Measurements from ENCODE around the gene C9orf85.
"Not testable (repeated sequence)": the region's sequence is repeated elsewhere in the genome, so short reads cannot be mapped to it uniquely, and the experiment has no call there.

The C9orf85 gene

GRCh38 chr9:71911061-71911907 is at the start of gene C9orf85, which contains the start of gene ABHD17B:
Gene C9orf85 (plus strand): TSS chr9:71911639. CDS start chr9:71911735, 96 bp downstream.
Gene ABHD17B (minus strand): TSS chr9:71911193. CDS start chr9:71875080, 36,113 bp downstream.
- DNase-seq = peak; percentile 99

- no peak for DNase-seq
Observed at GRCh38 chr9:71863631-71864030, 47.8 kb upstream of the C9orf85 start.

GRCh38 chr9:71875345-71875744 is 36.1 kb upstream of the C9orf85 start:
- DNase-seq = no peak

- no peak for DNase-seq
Observed at GRCh38 chr9:71876106-71876505, 35.3 kb upstream of the C9orf85 start.

- DNase-seq = no peak
Observed at GRCh38 chr9:71876829-71877228, 34.6 kb upstream of the C9orf85 start.

- DNase-seq = no peak
Observed at GRCh38 chr9:71878327-71879274, 32.8 kb upstream of the C9orf85 start.

GRCh38 chr9:71879644-71880174 is 31.7 kb upstream of the C9orf85 start:
- DNase-seq = no peak

- no peak for DNase-seq
Observed at GRCh38 chr9:71884005-71884404, 27.4 kb upstream of the C9orf85 start.

- DNase-seq = no peak
Observed at GRCh38 chr9:71885467-71885866, 26.0 kb upstream of the C9orf85 start.

- DNase-seq = no peak
Observed at GRCh38 chr9:71886015-71886414, 25.4 kb upstream of the C9orf85 start.

- DNase-seq = no peak
Observed at GRCh38 chr9:71886541-71886940, 24.9 kb upstream of the C9orf85 start.

- no peak for DNase-seq
Observed at GRCh38 chr9:71887362-71887761, 24.1 kb upstream of the C9orf85 start.

- DNase-seq = no peak
Observed at GRCh38 chr9:71890042-71890679, 21.3 kb upstream of the C9orf85 start.

GRCh38 chr9:71891557-71892189 is 19.8 kb upstream of the C9orf85 start:
- DNase-seq = no peak

GRCh38 chr9:71895117-71895516 is 16.3 kb upstream of the C9orf85 start:
- no peak for DNase-seq

GRCh38 chr9:71895955-71896354 is 15.5 kb upstream of the C9orf85 start:
- no peak for DNase-seq

- DNase-seq = no peak
Observed at GRCh38 chr9:71896761-71897160, 14.7 kb upstream of the C9orf85 start.

- no peak for DNase-seq
Observed at GRCh38 chr9:71897577-71897976, 13.9 kb upstream of the C9orf85 start.

GRCh38 chr9:71898756-71899155 is 12.7 kb upstream of the C9orf85 start:
- DNase-seq = not testable (repeated sequence)

GRCh38 chr9:71901695-71902597 is 9.5 kb upstream of the C9orf85 start:
- DNase-seq = no peak

GRCh38 chr9:71904076-71904475 is 7.4 kb upstream of the C9orf85 start:
- no peak for DNase-seq
